ENCODE data around the gene RFX1. TPM values are rescaled to one million over a fixed set of nuclear protein-coding genes. Genes with fewer than 3 reads are reported as not detected.
A peak's percentile ranks its signal among the peaks of the same experiment; 100 is the strongest.

RFX1 gene
- total and polyA plus RNA-seq, 2 experiments from 2014 or later = 8.9 to 11.8 TPM

- no peaks in the 10 kb centered on the region for H3K79me2 ChIP-seq (replicated peaks; ENCODE audit: insufficient read depth)
- H3K4me2 ChIP-seq = no peak overlapping the region
- Mint-ChIP-seq H3K27me3 (ENCODE audit: insufficient read depth, low read depth, poor library complexity) (peaks cover 26% of the 10 kb centered on the region), H3K4me3 (no peak overlapping the region), H3K36me3 (ENCODE audit: low read depth) (peaks cover 33% of the 10 kb centered on the region), H3K27ac (no peak overlapping the region), H3K4me1 (peaks cover 5% of the 10 kb centered on the region), H3K9me3 (no peaks in the 10 kb centered on the region)
- H3K9me2 ChIP-seq (ENCODE audit: insufficient read depth) = no peaks in the 10 kb centered on the region
- H2AFZ ChIP-seq = no peak overlapping the region
- no peak overlapping the region for H3K27ac ChIP-seq (ENCODE audit: low read depth)
- no peaks in the 10 kb centered on the region; the same call in 1 of the 2 replicates for H3K4me1 ChIP-seq (ENCODE audit: insufficient read depth)
- ATAC-seq (no peak), DNase-seq (ENCODE audit: low spot score) (no peak)
- TF ChIP-seq JUNB (IDR thresholded peaks at IDR 0.05; ENCODE audit: unreplicated experiment) (no peak), POLR2AphosphoS5 (IDR thresholded peaks at IDR 0.05; ENCODE audit: low read depth) (no peak), CTCF (conservative IDR thresholded peaks at IDR 0.05; ENCODE audit: low read depth in 2 of 2) (no peak), CREB1 (CRISPR knock-in tag; IDR thresholded peaks at IDR 0.05; ENCODE audit: low read depth) (no peak), EZH2phosphoT487 (IDR thresholded peaks at IDR 0.05; ENCODE audit: unreplicated experiment) (no peak), ETS1 (IDR thresholded peaks at IDR 0.05) (no peak), STAT1 (IDR thresholded peaks at IDR 0.05; ENCODE audit: unreplicated experiment) (no peak), EZH2 (IDR thresholded peaks at IDR 0.05; ENCODE audit: low read depth, unreplicated experiment) (no peak)
- H3K36me3 ChIP-seq (ENCODE audit: insufficient read depth) = no peaks in the 10 kb centered on the region
- 0 out of 2 replicates have a peak, but pooled peaks cover 6% of the 10 kb centered on the region for H3F3A ChIP-seq (replicated peaks; ENCODE audit: low read depth)
- H4K20me1 ChIP-seq (replicated peaks; ENCODE audit: insufficient read depth) = no peaks in the 10 kb centered on the region
- no peak overlapping the region for H3K4me3 ChIP-seq
- H3K27me3 ChIP-seq (ENCODE audit: insufficient read depth) = peaks cover 11% of the 10 kb centered on the region
These were observed 41.3 kb downstream of the RFX1 start for GRCh38 chr19:13964776-13965175.

GRCh38 chr19:13963603-13964105, 42.5 kb downstream of the RFX1 start:
- H3K27ac ChIP-seq (ENCODE audit: low read depth) = no peak overlapping the region
- H3K9me2 ChIP-seq (ENCODE audit: insufficient read depth) = no peaks in the 10 kb centered on the region
- H3K4me3 Mint-ChIP-seq = peak overlapping the region; percentile 63; the same call in 2 of the 3 replicates
- peak; percentile 82 for DNase-seq (ENCODE audit: low spot score)
- H3K27me3 Mint-ChIP-seq (ENCODE audit: insufficient read depth, low read depth, poor library complexity) = peaks cover 26% of the 10 kb centered on the region
- H3K4me2 ChIP-seq = peak overlapping the region; percentile 96
- H2AFZ ChIP-seq = peak overlapping the region; percentile 80; the same call in 1 of the 2 replicates
- peaks cover 5% of the 10 kb centered on the region for H3K4me1 Mint-ChIP-seq
- H3K4me3 ChIP-seq = peak overlapping the region; percentile 82
- H3K36me3 Mint-ChIP-seq (ENCODE audit: low read depth) = peaks cover 31% of the 10 kb centered on the region
- ATAC-seq = peak; percentile 46
- H3K79me2 ChIP-seq (replicated peaks; ENCODE audit: insufficient read depth) = no peaks in the 10 kb centered on the region
- no peaks in the 10 kb centered on the region for H3K9me3 Mint-ChIP-seq
- H3K27me3 ChIP-seq (ENCODE audit: insufficient read depth) = peaks cover 11% of the 10 kb centered on the region
- H3K27ac Mint-ChIP-seq = no peak overlapping the region
- no peaks in the 10 kb centered on the region for H3K36me3 ChIP-seq (ENCODE audit: insufficient read depth)
- H4K20me1 ChIP-seq (replicated peaks; ENCODE audit: insufficient read depth) = no peaks in the 10 kb centered on the region
- 0 out of 2 replicates have a peak, but pooled peaks cover 6% of the 10 kb centered on the region for H3F3A ChIP-seq (replicated peaks; ENCODE audit: low read depth)
- H3K4me1 ChIP-seq (ENCODE audit: insufficient read depth) = no peaks in the 10 kb centered on the region; the same call in 1 of the 2 replicates
- no peak for TF ChIP-seq EZH2phosphoT487 (IDR thresholded peaks at IDR 0.05; ENCODE audit: unreplicated experiment)
- TF ChIP-seq ZNF331 (CRISPR knock-in tag; IDR thresholded peaks at IDR 0.05; ENCODE audit: low read depth) = no peak
- TF ChIP-seq CTCF (conservative IDR thresholded peaks at IDR 0.05; ENCODE audit: low read depth in 2 of 2) = no peak
- TF ChIP-seq ETS1 (IDR thresholded peaks at IDR 0.05) = no peak
- TF ChIP-seq POLR2AphosphoS5 (IDR thresholded peaks at IDR 0.05; ENCODE audit: low read depth) = peak; percentile 67; the same call in 1 of the 2 replicates
- TF ChIP-seq CREB1 (CRISPR knock-in tag; IDR thresholded peaks at IDR 0.05; ENCODE audit: low read depth) = 0 out of 2 replicates have a peak, but pooled peaks have one; percentile 22
- no peak for TF ChIP-seq JUNB (IDR thresholded peaks at IDR 0.05; ENCODE audit: unreplicated experiment)
- no peak for TF ChIP-seq STAT1 (IDR thresholded peaks at IDR 0.05; ENCODE audit: unreplicated experiment)
- no peak for TF ChIP-seq REST (IDR thresholded peaks at IDR 0.05; ENCODE audit: unreplicated experiment)
- TF ChIP-seq NANOG (IDR thresholded peaks at IDR 0.05; ENCODE audit: borderline replicate concordance) = no peak
- TF ChIP-seq EZH2 (IDR thresholded peaks at IDR 0.05; ENCODE audit: low read depth, unreplicated experiment) = no peak
- TF ChIP-seq ZNF114 (CRISPR knock-in tag; IDR thresholded peaks at IDR 0.05) = no peak
